Heart left ventricle (tissue), 16 donors: ENCODE measurements around the gene TUBD1. TPM values are rescaled to one million over a fixed set of nuclear protein-coding genes. Genes with fewer than 3 reads are reported as not detected.
A peak's percentile ranks its signal among the peaks of the same experiment; 100 is the strongest.

Experiments used
- ATAC-seq, 4 donors: fragments of 200-7000 bp; cut with Tn5 transposase; one replicate each; pipeline ENCODE4 v1.9.1; 2020 to 2022; ENCODE audit warnings: moderate library complexity in 4 of 4, mild to moderate bottlenecking in 3 of 4, moderate number of reproducible peaks in 1 of 4
- DNase-seq, 5 donors: peaks; one replicate each; pipeline ENCODE4 v3.0.0-alpha.2; 2020
- H3K27ac ChIP-seq, 12 donors: fragments of 200-600 bp; sonication (generic) in 4 of 12; one replicate each; pipeline versions ENCODE4 v1.5.0 to v1.8.0; 2016 to 2022; ENCODE audit warnings: mild to moderate bottlenecking in 2 of 12
- H3K27me3 ChIP-seq, 9 donors: fragments of 200-600 bp; sonication (generic) in 2 of 9; one replicate each; pipeline versions ENCODE4 v1.5.1 to v1.8.0; 2016 to 2022; ENCODE audit warnings: mild to moderate bottlenecking in 3 of 9
- H3K36me3 ChIP-seq, 9 donors: fragments of 200-600 bp; sonication (generic) in 2 of 9; one replicate each; pipeline versions ENCODE4 v1.5.0 to v1.8.0; 2018 to 2022; ENCODE audit warnings: mild to moderate bottlenecking in 2 of 9
- H3K4me1 ChIP-seq, 12 donors: fragments of 200-600 bp; sonication (generic) in 4 of 12; one replicate each; pipeline versions ENCODE4 v1.5.0 to v1.8.0; 2016 to 2022; ENCODE audit warnings: mild to moderate bottlenecking in 3 of 12
- H3K4me3 ChIP-seq, 12 donors: fragments of 200-600 bp; sonication (generic) in 4 of 12; one replicate each; pipeline versions ENCODE4 v1.5.0 to v1.8.0; 2017 to 2022; ENCODE audit warnings: mild to moderate bottlenecking in 9 of 12, moderate library complexity in 4 of 12
- H3K9me3 ChIP-seq, 12 donors: fragments of 200-600 bp; sonication (generic) in 4 of 12; one replicate each; pipeline versions ENCODE4 v1.5.0 to v1.8.0; 2016 to 2022; ENCODE audit warnings: mild to moderate bottlenecking in 1 of 12
- CTCF ChIP-seq, 12 donors: fragments of 200-600 bp; sonication (generic) in 4 of 12; IDR thresholded peaks; one replicate each; pipeline versions ENCODE4 v1.5.0 to v1.8.0; 2018 to 2022; ENCODE audit warnings: antibody characterized with exemption in 12 of 12, mild to moderate bottlenecking in 5 of 12
- POLR2A ChIP-seq, 2 donors: fragments of 450-650 bp; IDR thresholded peaks; one replicate each; pipeline ENCODE4 v1.6.1; 2017; ENCODE audit warnings: antibody characterized with exemption in 2 of 2, mild to moderate bottlenecking in 2 of 2, moderate library complexity in 2 of 2
- WGBS, 4 donors: extraction: QIAGEN DNeasy Blood & Tissue Kit in 2 of 4; methylation state at CpG; one replicate each; pipeline versions ENCODE4 v1.1.5 to v1.1.7; 2013 to 2018; 5-methylcytosine and 5-hydroxymethylcytosine counted together
- intact Hi-C, 10 donors: fragments of 100-400 bp; cut with DNase I; formaldehyde crosslinking; loops; one replicate each; pipeline versions ENCODE4 v1.11.1 to v1.14.2; 2022
- polyA plus RNA-seq, 2 donors: library from polyadenylated mRNA; stranded (reverse); fragments of 200-250 nt; gene quantifications; one replicate each; pipeline ENCODE4 v1.2.3, GENCODE V29; 2013
- total RNA-seq, 9 donors: library from RNA; depleted of rRNA in 2 of 9; stranded (reverse); fragments of >200 nt in 2 of 9; fragmentation: NEBNext Ultra II Directional in 3 of 9; extraction: Animal tissue kit (Norgen Biotek cat#: 25700) in 3 of 9; gene quantifications; one replicate each; pipeline versions ENCODE4 v1.1.0 to v1.2.4, GENCODE V29; 2016 to 2023
- donor health status: ischemic (EF 13 %, LVEDD 7.1; RV severe dilation, severe dysfunction).
- donor health status: healthy with polysubstance abuse.
- donor health status: DM: no; HTN: yes; CAD: no.
- donor health status: DM: no; HTN: no; CAD: no.
- donor health status: ischemic (EF 25% LVEDD 6.9; RV normal size, moderate dysfunction).
- donor health status: ischemic (EF 25% LVEDD 5.7; RV mildly dilated, moderate dysfunction).
- donor health status: healthy.
- donor health status: DM: yes; HTN: yes; CAD: no.
- donor health status: ischemic (EF 35%, LVEDD 5.7; RV mildly dilated, moderate dysfunction).
- donor health status: nonischemic (EF 11% LVEDD 7.7; RV severe dilation, severe dysfunction).
- donor health status: DM: yes; HTN: yes; CAD: no.
- donor health status: PGD.
- donor health status: ischemic (EF 29% LVEDD 5.4; RV normal size, mild dysfunction).
- donor health status: nonischemic (EF 23%, LVEDD 6.1; RV moderate dilation, normal function).

TUBD1 gene
- total and polyA plus RNA-seq, 11 donors = 3.7 to 8.5 (median 6.2) TPM

GRCh38 chr17:59916446-59916845 is 23.7 kb upstream of the TUBD1 start:
- H3K36me3 ChIP-seq = peaks cover 2 to 99% (median 85%) of the 10 kb centered on the region in 9 donors

GRCh38 chr17:59914274-59914854 is 21.6 kb upstream of the TUBD1 start:
- Histone ChIP-seq H3K27me3 (no peaks in the 10 kb centered on the region), H3K36me3 (peaks cover 2 to 90% (median 81%) of the 10 kb centered on the region in 9 donors), H3K27ac (no peak overlapping the region), H3K4me1 (no peaks in the 10 kb centered on the region), H3K4me3 (no peak overlapping the region), H3K9me3 (no peaks in the 10 kb centered on the region)
- TF ChIP-seq CTCF (IDR thresholded peaks at IDR 0.05) (peak; percentile 48 to 75 (median 68)), POLR2A (IDR thresholded peaks at IDR 0.05) (no peak)
- intact Hi-C loops = loop anchor here in 6 of 10 donors (5.0 to 10.0 kb wide), 3 partner anchors 50 to 123 kb away; partner anchors contain the start of gene RNFT1 (in 1 of the 6)
- DNase-seq (no peak), ATAC-seq (peak in 1 of 4 donors; percentile 46)
- 77 to 91% (median 86%) methylated on average over 1 of the region's 1 CpG for WGBS, 4 donors

More at GRCh38 chr17:59916446-59916845, 23.7 kb upstream of the TUBD1 start:
- ATAC-seq (no peak), DNase-seq (no peak)
- Histone ChIP-seq H3K9me3 (no peaks in the 10 kb centered on the region), H3K27ac (no peak overlapping the region), H3K4me3 (no peak overlapping the region), H3K27me3 (no peaks in the 10 kb centered on the region), H3K4me1 (no peaks in the 10 kb centered on the region)
- intact Hi-C loops = loop anchor here in 4 of 10 donors (5.0 to 10.0 kb wide), 3 partner anchors 48 to 121 kb away; partner anchors contain the start of gene RNFT1 (in 1 of the 4)
- TF ChIP-seq CTCF (IDR thresholded peaks at IDR 0.05) (no peak), POLR2A (IDR thresholded peaks at IDR 0.05) (no peak)

- DNase-seq (no peak), ATAC-seq (no peak)
- Histone ChIP-seq H3K27ac (no peak overlapping the region), H3K4me3 (no peak overlapping the region), H3K9me3 (no peaks in the 10 kb centered on the region), H3K27me3 (no peaks in the 10 kb centered on the region), H3K36me3 (peaks cover 0 to 34% (median 21%) of the 10 kb centered on the region in 9 donors), H3K4me1 (no peaks in the 10 kb centered on the region)
- TF ChIP-seq CTCF (IDR thresholded peaks at IDR 0.05) (no peak), POLR2A (IDR thresholded peaks at IDR 0.05) (no peak)
- WGBS, 4 donors = 90 to 96% (median 95%) methylated on average over 3 of the region's 3 CpGs
- intact Hi-C loops = loop anchor here in 1 of 10 donors (10.0 kb wide), 1 partner anchor 57 kb away; the partner anchor contains the start of gene RNFT1
These were observed 14.7 kb upstream of the TUBD1 start for GRCh38 chr17:59907467-59907866.

GRCh38 chr17:59903455-59903854 is 10.7 kb upstream of the TUBD1 start:
- peaks cover 0 to 13% (median 0%) of the 10 kb centered on the region in 12 donors for H3K4me1 ChIP-seq
- no peak for TF ChIP-seq POLR2A (IDR thresholded peaks at IDR 0.05)
- TF ChIP-seq CTCF (IDR thresholded peaks at IDR 0.05) = no peak
- intact Hi-C loops = loop anchor here in 1 of 10 donors (10.0 kb wide), 1 partner anchor 61 kb away; the partner anchor contains the start of gene RNFT1
- no peaks in the 10 kb centered on the region for H3K9me3 ChIP-seq
- ATAC-seq (no peak), DNase-seq (no peak)
- no peak overlapping the region for H3K27ac ChIP-seq
- no peaks in the 10 kb centered on the region for H3K27me3 ChIP-seq
- H3K36me3 ChIP-seq = peaks cover 0 to 21% (median 5%) of the 10 kb centered on the region in 9 donors
- WGBS, 4 donors = 86 to 90% (median 88%) methylated on average over 2 of the region's 2 CpGs
- H3K4me3 ChIP-seq = no peak overlapping the region
